ENCODE results near the gene ARHGAP30.
"Not testable (repeated sequence)": the region's sequence is repeated elsewhere in the genome, so short reads cannot be mapped to it uniquely, and the experiment has no call there.

Gene ARHGAP30

DNA sequence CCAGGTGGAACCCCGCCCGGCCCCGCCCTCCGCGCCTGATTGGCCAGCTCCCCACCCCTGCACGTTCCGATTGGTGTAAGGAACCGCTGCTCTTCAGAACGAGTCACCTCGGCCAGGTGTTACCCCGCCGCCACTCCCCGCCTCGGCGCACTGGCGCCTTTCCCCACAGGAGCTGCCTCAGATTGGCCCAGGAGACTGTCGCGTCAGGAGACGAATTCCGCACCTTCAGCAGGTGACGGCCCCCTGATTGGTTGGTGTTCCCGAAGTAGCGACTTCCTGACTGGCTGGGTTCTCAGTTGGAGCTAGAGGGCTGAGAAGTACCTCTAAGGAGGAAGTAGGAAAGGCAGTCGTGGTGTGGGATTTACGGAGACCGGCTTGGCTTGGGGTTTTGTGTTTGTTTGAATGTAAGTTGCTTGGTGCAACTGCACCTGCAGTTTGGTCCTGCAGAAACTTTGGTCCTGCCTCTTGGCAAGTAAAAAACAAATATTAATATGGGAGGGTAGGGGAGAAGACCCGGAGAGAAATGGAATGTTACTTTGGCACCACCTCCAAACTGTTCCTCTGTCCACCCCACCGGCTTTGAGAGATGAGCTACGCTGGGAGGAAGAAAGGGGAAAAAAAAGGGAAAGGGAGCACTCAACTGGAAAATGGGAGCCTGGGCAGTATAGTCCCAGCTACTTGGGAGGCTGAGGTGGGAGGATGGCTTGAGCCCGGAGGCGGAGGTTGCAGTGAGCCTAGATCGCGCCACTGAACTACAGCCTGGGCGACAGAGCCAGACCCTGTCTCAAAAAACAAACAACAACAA is 48.3 kb downstream of the ARHGAP30 start:
- Histone ChIP-seq H3K9ac (ENCODE audit: low read depth, low read length, poor library complexity, severe bottlenecking) (peak overlapping the region; percentile 73), H2AFZ (ENCODE audit: low read length) (peak overlapping the region; percentile 96), H3K4me2 (ENCODE audit: low read depth, low read length, poor library complexity, severe bottlenecking) (peak overlapping the region; percentile 89), H3K27me3 (ENCODE audit: insufficient read depth, low read length, poor library complexity, severe bottlenecking) (no peaks in the 10 kb centered on the region), H3K4me1 (ENCODE audit: insufficient read depth, low read length, poor library complexity, severe bottlenecking) (peaks cover 38% of the 10 kb centered on the region), H3K4me3 (ENCODE audit: low read length, poor library complexity, severe bottlenecking) (peak overlapping the region; percentile 79), H3K36me3 (ENCODE audit: insufficient read depth, low read length) (no peaks in the 10 kb centered on the region), H3F3A (ENCODE audit: low read depth) (0 out of 2 replicates have a peak, but pooled peaks cover 3% of the 10 kb centered on the region), H4K20me1 (ENCODE audit: insufficient read depth, low read length, poor library complexity, severe bottlenecking) (peaks cover 4% of the 10 kb centered on the region), H3K9me3 (ENCODE audit: insufficient read depth, low read depth, low read length) (no peaks in the 10 kb centered on the region), H3K9me2 (replicated peaks; ENCODE audit: low read depth, low read length) (no peaks in the 10 kb centered on the region), H3K79me2 (ENCODE audit: insufficient read depth, low read length) (peaks cover 29% of the 10 kb centered on the region; the same call in 1 of the 2 replicates)
- TF ChIP-seq EZH2phosphoT487 (IDR thresholded peaks at IDR 0.05; ENCODE audit: borderline replicate concordance): no peak
- TF ChIP-seq, protein P1, sequence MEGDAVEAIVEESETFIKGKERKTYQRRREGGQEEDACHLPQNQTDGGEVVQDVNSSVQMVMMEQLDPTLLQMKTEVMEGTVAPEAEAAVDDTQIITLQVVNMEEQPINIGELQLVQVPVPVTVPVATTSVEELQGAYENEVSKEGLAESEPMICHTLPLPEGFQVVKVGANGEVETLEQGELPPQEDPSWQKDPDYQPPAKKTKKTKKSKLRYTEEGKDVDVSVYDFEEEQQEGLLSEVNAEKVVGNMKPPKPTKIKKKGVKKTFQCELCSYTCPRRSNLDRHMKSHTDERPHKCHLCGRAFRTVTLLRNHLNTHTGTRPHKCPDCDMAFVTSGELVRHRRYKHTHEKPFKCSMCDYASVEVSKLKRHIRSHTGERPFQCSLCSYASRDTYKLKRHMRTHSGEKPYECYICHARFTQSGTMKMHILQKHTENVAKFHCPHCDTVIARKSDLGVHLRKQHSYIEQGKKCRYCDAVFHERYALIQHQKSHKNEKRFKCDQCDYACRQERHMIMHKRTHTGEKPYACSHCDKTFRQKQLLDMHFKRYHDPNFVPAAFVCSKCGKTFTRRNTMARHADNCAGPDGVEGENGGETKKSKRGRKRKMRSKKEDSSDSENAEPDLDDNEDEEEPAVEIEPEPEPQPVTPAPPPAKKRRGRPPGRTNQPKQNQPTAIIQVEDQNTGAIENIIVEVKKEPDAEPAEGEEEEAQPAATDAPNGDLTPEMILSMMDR (conservative IDR thresholded peaks at IDR 0.05; ENCODE audit: low read length): no peak

DNA sequence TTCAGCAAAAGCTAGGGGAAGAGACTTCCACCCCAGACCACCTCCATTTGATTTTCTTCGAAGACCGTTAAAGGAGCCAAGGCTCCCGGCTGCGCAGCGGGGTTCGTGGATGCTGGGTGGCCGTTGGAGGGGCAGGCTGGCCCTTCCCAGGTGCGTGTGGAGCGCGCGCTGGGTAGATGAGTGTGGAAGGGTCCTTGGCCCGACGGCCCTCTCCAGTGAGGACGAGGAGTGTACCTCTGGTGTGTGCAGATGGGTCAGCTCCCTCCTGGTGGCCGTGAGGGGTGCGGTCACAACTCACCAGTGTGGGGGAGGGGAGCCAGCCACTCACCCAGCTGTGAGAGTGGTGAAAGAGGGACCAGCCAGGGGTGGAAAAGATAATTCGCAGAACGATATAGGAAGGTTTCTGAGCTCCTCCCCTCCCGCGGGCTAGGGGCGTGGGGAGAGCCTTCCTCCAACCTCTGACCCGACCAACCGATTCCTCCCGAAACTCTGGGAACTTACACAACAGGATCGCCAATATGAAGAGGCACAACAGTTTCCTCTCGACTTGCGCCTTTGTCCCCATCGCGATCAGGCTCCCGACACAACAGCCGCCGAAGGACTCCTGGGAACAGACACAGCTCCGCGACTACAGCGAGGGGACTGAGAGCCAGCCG is 49.1 kb downstream of the ARHGAP30 start, which contains the start of gene F11R:
TSS of gene F11R (minus strand) at position 644 of the 656 bp plus-strand sequence. CDS start at position 565, 79 bp downstream.
- H3K4me3 ChIP-seq (ENCODE audit: low read length, poor library complexity, severe bottlenecking): peak within 1 kb of the TSS; percentile 79
- H3K9ac ChIP-seq (ENCODE audit: low read depth, low read length, poor library complexity, severe bottlenecking): peak within 1 kb of the TSS; percentile 73
- TF ChIP-seq EZH2phosphoT487 (IDR thresholded peaks at IDR 0.05; ENCODE audit: borderline replicate concordance): no peak
- TF ChIP-seq, protein P1 (conservative IDR thresholded peaks at IDR 0.05; ENCODE audit: low read length): 0 out of 2 replicates have a peak, but pooled peaks have one; percentile 17
- no peaks in the 10 kb centered on the region for H3K36me3 ChIP-seq (ENCODE audit: insufficient read depth, low read length)
- H3K4me1 ChIP-seq (ENCODE audit: insufficient read depth, low read length, poor library complexity, severe bottlenecking): peaks cover 38% of the 10 kb centered on the region
- 0 out of 2 replicates have a peak, but pooled peaks cover 3% of the 10 kb centered on the region for H3F3A ChIP-seq (ENCODE audit: low read depth)
- peak within 1 kb of the TSS; percentile 96 for H2AFZ ChIP-seq (ENCODE audit: low read length)
- no peaks in the 10 kb centered on the region for H3K27me3 ChIP-seq (ENCODE audit: insufficient read depth, low read length, poor library complexity, severe bottlenecking)
- peak within 1 kb of the TSS; percentile 89 for H3K4me2 ChIP-seq (ENCODE audit: low read depth, low read length, poor library complexity, severe bottlenecking)
- H3K9me3 ChIP-seq (ENCODE audit: insufficient read depth, low read depth, low read length): no peaks in the 10 kb centered on the region
- peaks cover 4% of the 10 kb centered on the region for H4K20me1 ChIP-seq (ENCODE audit: insufficient read depth, low read length, poor library complexity, severe bottlenecking)
- no peaks in the 10 kb centered on the region for H3K9me2 ChIP-seq (replicated peaks; ENCODE audit: low read depth, low read length)
- H3K79me2 ChIP-seq (ENCODE audit: insufficient read depth, low read length): peaks cover 29% of the 10 kb centered on the region; the same call in 1 of the 2 replicates

DNA sequence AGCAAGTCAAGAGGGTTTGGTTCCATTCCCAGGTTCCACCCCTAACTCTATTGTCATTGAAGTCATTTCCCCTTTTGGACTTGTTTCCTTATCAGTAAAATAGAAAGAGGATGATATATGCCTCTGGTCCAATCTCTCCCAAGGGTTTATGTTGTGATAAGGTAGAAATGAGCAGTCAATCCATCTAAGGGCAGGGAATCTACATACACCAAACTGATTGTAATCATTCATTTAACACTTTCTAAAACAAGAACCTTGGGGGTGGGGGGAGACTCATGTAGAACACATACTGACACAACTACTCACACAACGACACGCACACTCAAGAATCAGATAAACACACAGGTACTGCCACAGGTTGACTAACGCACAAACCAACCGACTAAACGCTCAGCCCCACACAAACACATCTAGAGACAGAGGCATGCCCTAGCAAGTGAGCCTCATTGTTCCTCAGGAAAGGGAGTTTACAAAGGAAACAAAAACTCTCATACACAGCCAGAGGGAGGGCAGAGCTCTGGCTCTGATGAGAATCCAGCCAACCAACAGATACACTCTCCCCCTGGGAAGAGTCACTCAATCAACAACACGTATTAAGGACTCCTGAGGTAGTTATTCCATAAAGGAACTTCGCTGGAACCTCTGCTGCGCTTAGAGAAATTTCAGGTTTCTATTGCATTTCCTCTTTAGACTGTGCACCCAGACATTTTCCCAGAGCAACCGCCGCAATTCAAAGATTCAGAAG is 49.8 kb downstream of the ARHGAP30 start:
- H3K9ac ChIP-seq (ENCODE audit: low read depth, low read length, poor library complexity, severe bottlenecking): peak overlapping the region; percentile 73
- peaks cover 29% of the 10 kb centered on the region; the same call in 1 of the 2 replicates for H3K79me2 ChIP-seq (ENCODE audit: insufficient read depth, low read length)

GRCh38 chr1:161019111-161019660 is 50.5 kb downstream of the ARHGAP30 start:
- Histone ChIP-seq H3K4me3 (ENCODE audit: low read length, poor library complexity, severe bottlenecking) (peak overlapping the region; percentile 79), H3K4me2 (ENCODE audit: low read depth, low read length, poor library complexity, severe bottlenecking) (peak overlapping the region; percentile 89), H3K79me2 (ENCODE audit: insufficient read depth, low read length) (peaks cover 29% of the 10 kb centered on the region; the same call in 1 of the 2 replicates), H3K4me1 (ENCODE audit: insufficient read depth, low read length, poor library complexity, severe bottlenecking) (peaks cover 42% of the 10 kb centered on the region)
- H3K9me2 ChIP-seq (replicated peaks; ENCODE audit: low read depth, low read length); H2AFZ ChIP-seq (ENCODE audit: low read length); H3K9ac ChIP-seq (ENCODE audit: low read depth, low read length, poor library complexity, severe bottlenecking); H3K27me3 ChIP-seq (ENCODE audit: insufficient read depth, low read length, poor library complexity, severe bottlenecking); H3K9me3 ChIP-seq (ENCODE audit: insufficient read depth, low read depth, low read length); H4K20me1 ChIP-seq (ENCODE audit: insufficient read depth, low read length, poor library complexity, severe bottlenecking); H3F3A ChIP-seq (ENCODE audit: low read depth); H3K36me3 ChIP-seq (ENCODE audit: insufficient read depth, low read length): not testable (repeated sequence)

More for the DNA sequence above, 49.8 kb downstream of the ARHGAP30 start:
- no peaks in the 10 kb centered on the region for H3K36me3 ChIP-seq (ENCODE audit: insufficient read depth, low read length)
- H3F3A ChIP-seq (ENCODE audit: low read depth): 0 out of 2 replicates have a peak, but pooled peaks cover 3% of the 10 kb centered on the region
- H3K9me2 ChIP-seq (replicated peaks; ENCODE audit: low read depth, low read length): no peaks in the 10 kb centered on the region
- H4K20me1 ChIP-seq (ENCODE audit: insufficient read depth, low read length, poor library complexity, severe bottlenecking): peaks cover 4% of the 10 kb centered on the region
- TF ChIP-seq, protein P1 (conservative IDR thresholded peaks at IDR 0.05; ENCODE audit: low read length): no peak
- no peak for TF ChIP-seq EZH2phosphoT487 (IDR thresholded peaks at IDR 0.05; ENCODE audit: borderline replicate concordance)
- H3K4me1 ChIP-seq (ENCODE audit: insufficient read depth, low read length, poor library complexity, severe bottlenecking): peaks cover 38% of the 10 kb centered on the region
- H2AFZ ChIP-seq (ENCODE audit: low read length): peak overlapping the region; percentile 96
- H3K27me3 ChIP-seq (ENCODE audit: insufficient read depth, low read length, poor library complexity, severe bottlenecking): no peaks in the 10 kb centered on the region
- peak overlapping the region; percentile 79 for H3K4me3 ChIP-seq (ENCODE audit: low read length, poor library complexity, severe bottlenecking)
- no peaks in the 10 kb centered on the region for H3K9me3 ChIP-seq (ENCODE audit: insufficient read depth, low read depth, low read length)
- peak overlapping the region; percentile 89 for H3K4me2 ChIP-seq (ENCODE audit: low read depth, low read length, poor library complexity, severe bottlenecking)

Measured in Loucy (cell line).